ENCODE results near the gene KRTAP10-2.

Gene KRTAP10-2

GRCh38 chr21:44515359-44516165 lies 35.7 kb downstream of the KRTAP10-2 start:
- in situ Hi-C loops (cut with HindIII; ENCODE audit: low sequenced_read_pairs): no loop called here

GRCh38 chr21:44514746-44515358 lies 36.5 kb downstream of the KRTAP10-2 start:
- in situ Hi-C loops (cut with HindIII; ENCODE audit: low sequenced_read_pairs): no loop called here

- in situ Hi-C loops (cut with HindIII; ENCODE audit: low sequenced_read_pairs): no loop called here
Observed at GRCh38 chr21:44514218-44514520, 37.1 kb downstream of the KRTAP10-2 start.

GRCh38 chr21:44513389-44514217 lies 37.7 kb downstream of the KRTAP10-2 start:
- in situ Hi-C loops (cut with HindIII; ENCODE audit: low sequenced_read_pairs): no loop called here

GRCh38 chr21:44512496-44513388 lies 38.6 kb downstream of the KRTAP10-2 start:
- in situ Hi-C loops (cut with HindIII; ENCODE audit: low sequenced_read_pairs): no loop called here

GRCh38 chr21:44511938-44512275 lies 39.4 kb downstream of the KRTAP10-2 start:
- in situ Hi-C loops (cut with HindIII; ENCODE audit: low sequenced_read_pairs): no loop called here

GRCh38 chr21:44511219-44511937 lies 39.9 kb downstream of the KRTAP10-2 start:
- in situ Hi-C loops (cut with HindIII; ENCODE audit: low sequenced_read_pairs): no loop called here

- in situ Hi-C loops (cut with HindIII; ENCODE audit: low sequenced_read_pairs): no loop called here
Observed at GRCh38 chr21:44510508-44511218, 40.6 kb downstream of the KRTAP10-2 start.

- in situ Hi-C loops (cut with HindIII; ENCODE audit: low sequenced_read_pairs): no loop called here
Observed at GRCh38 chr21:44510109-44510507, 41.2 kb downstream of the KRTAP10-2 start.

GRCh38 chr21:44509539-44509938 lies 41.8 kb downstream of the KRTAP10-2 start:
- in situ Hi-C loops (cut with HindIII; ENCODE audit: low sequenced_read_pairs): loop anchor here (10.0 kb wide), 1 partner anchor 275 kb away; no protein-coding TSS in a partner anchor

- in situ Hi-C loops (cut with HindIII; ENCODE audit: low sequenced_read_pairs): loop anchor here (10.0 kb wide), 1 partner anchor 276 kb away; no protein-coding TSS in a partner anchor
Observed at GRCh38 chr21:44508711-44509445, 42.4 kb downstream of the KRTAP10-2 start.

GRCh38 chr21:44508426-44508710 lies 42.9 kb downstream of the KRTAP10-2 start:
- in situ Hi-C loops (cut with HindIII; ENCODE audit: low sequenced_read_pairs): loop anchor here (10.0 kb wide), 1 partner anchor 276 kb away; no protein-coding TSS in a partner anchor

- in situ Hi-C loops (cut with HindIII; ENCODE audit: low sequenced_read_pairs): loop anchor here (10.0 kb wide), 1 partner anchor 277 kb away; no protein-coding TSS in a partner anchor
Observed at GRCh38 chr21:44507673-44508425, 43.5 kb downstream of the KRTAP10-2 start.

GRCh38 chr21:44506279-44507255 lies 44.7 kb downstream of the KRTAP10-2 start:
- in situ Hi-C loops (cut with HindIII; ENCODE audit: low sequenced_read_pairs): loop anchor here (10.0 kb wide), 1 partner anchor 278 kb away; no protein-coding TSS in a partner anchor

GRCh38 chr21:44505673-44506278 lies 45.5 kb downstream of the KRTAP10-2 start:
- in situ Hi-C loops (cut with HindIII; ENCODE audit: low sequenced_read_pairs): loop anchor here (10.0 kb wide), 1 partner anchor 279 kb away; no protein-coding TSS in a partner anchor

GRCh38 chr21:44503901-44504399 lies 47.4 kb downstream of the KRTAP10-2 start:
- in situ Hi-C loops (cut with HindIII; ENCODE audit: low sequenced_read_pairs): loop anchor here (10.0 kb wide), 1 partner anchor 281 kb away; no protein-coding TSS in a partner anchor
